ENCODE measurements around the gene NF2.
"Not testable (repeated sequence)": the region's sequence is repeated elsewhere in the genome, so short reads cannot be mapped to it uniquely, and the experiment has no call there.

The NF2 gene

GRCh38 chr22:29594447-29594846 lies 9.0 kb upstream of the NF2 start:
- not testable (repeated sequence) for DNase-seq (ENCODE audit: extremely low read depth in 1 of 2, low read depth in 1 of 2)

- no peak for DNase-seq (ENCODE audit: extremely low read depth in 1 of 2, low read depth in 1 of 2)
Observed at GRCh38 chr22:29596408-29596807, 7.0 kb upstream of the NF2 start.

- DNase-seq (ENCODE audit: extremely low read depth in 1 of 2, low read depth in 1 of 2): not testable (repeated sequence)
Observed at GRCh38 chr22:29597871-29598683, 5.4 kb upstream of the NF2 start.

GRCh38 chr22:29598684-29599020 lies 4.8 kb upstream of the NF2 start:
- no peak for DNase-seq (ENCODE audit: extremely low read depth in 1 of 2, low read depth in 1 of 2)

GRCh38 chr22:29604076-29604360 lies 585 bp downstream of the NF2 start:
- no peak for DNase-seq (ENCODE audit: extremely low read depth in 1 of 2, low read depth in 1 of 2)

GRCh38 chr22:29605527-29605850 lies 2.1 kb downstream of the NF2 start:
- no peak for DNase-seq (ENCODE audit: extremely low read depth in 1 of 2, low read depth in 1 of 2)

GRCh38 chr22:29606320-29606719 lies 2.9 kb downstream of the NF2 start:
- DNase-seq (ENCODE audit: extremely low read depth in 1 of 2, low read depth in 1 of 2): no peak

- DNase-seq (ENCODE audit: extremely low read depth in 1 of 2, low read depth in 1 of 2): no peak
Observed at GRCh38 chr22:29607426-29607825, 4.0 kb downstream of the NF2 start.

GRCh38 chr22:29609139-29609538 lies 5.7 kb downstream of the NF2 start:
- DNase-seq (ENCODE audit: extremely low read depth in 1 of 2, low read depth in 1 of 2): no peak

GRCh38 chr22:29610780-29611179 lies 7.3 kb downstream of the NF2 start:
- no peak for DNase-seq (ENCODE audit: extremely low read depth in 1 of 2, low read depth in 1 of 2)

GRCh38 chr22:29615705-29616327 lies 12.4 kb downstream of the NF2 start:
- no peak for DNase-seq (ENCODE audit: extremely low read depth in 1 of 2, low read depth in 1 of 2)

GRCh38 chr22:29617922-29618629 lies 14.6 kb downstream of the NF2 start:
- no peak for DNase-seq (ENCODE audit: extremely low read depth in 1 of 2, low read depth in 1 of 2)

- no peak for DNase-seq (ENCODE audit: extremely low read depth in 1 of 2, low read depth in 1 of 2)
Observed at GRCh38 chr22:29621761-29622526, 18.5 kb downstream of the NF2 start.

- no peak for DNase-seq (ENCODE audit: extremely low read depth in 1 of 2, low read depth in 1 of 2)
Observed at GRCh38 chr22:29623059-29623458, 19.6 kb downstream of the NF2 start.

- no peak for DNase-seq (ENCODE audit: extremely low read depth in 1 of 2, low read depth in 1 of 2)
Observed at GRCh38 chr22:29623553-29624169, 20.2 kb downstream of the NF2 start.

GRCh38 chr22:29625090-29625825 lies 21.8 kb downstream of the NF2 start:
- no peak for DNase-seq (ENCODE audit: extremely low read depth in 1 of 2, low read depth in 1 of 2)

GRCh38 chr22:29626497-29627195 lies 23.2 kb downstream of the NF2 start:
- DNase-seq (ENCODE audit: extremely low read depth in 1 of 2, low read depth in 1 of 2): no peak

- DNase-seq (ENCODE audit: extremely low read depth in 1 of 2, low read depth in 1 of 2): no peak
Observed at GRCh38 chr22:29627196-29627535, 23.7 kb downstream of the NF2 start.

- no peak for DNase-seq (ENCODE audit: extremely low read depth in 1 of 2, low read depth in 1 of 2)
Observed at GRCh38 chr22:29628996-29629902, 25.8 kb downstream of the NF2 start.

Measured in stimulated activated CD8-positive, alpha-beta memory T cell treated with anti-CD3 and anti-CD28 coated beads, Interleukin-7, amount 100 ng/mL, for 48 hours (primary cell).